ENCODE data around the gene NDUFAF8. TPM values are rescaled to one million over a fixed set of nuclear protein-coding genes. Genes with fewer than 3 reads are reported as not detected.

Gene NDUFAF8
- total RNA-seq, 4 donors from 2014 or later = 1.8 to 31.9 (median 6.7) TPM

DNA sequence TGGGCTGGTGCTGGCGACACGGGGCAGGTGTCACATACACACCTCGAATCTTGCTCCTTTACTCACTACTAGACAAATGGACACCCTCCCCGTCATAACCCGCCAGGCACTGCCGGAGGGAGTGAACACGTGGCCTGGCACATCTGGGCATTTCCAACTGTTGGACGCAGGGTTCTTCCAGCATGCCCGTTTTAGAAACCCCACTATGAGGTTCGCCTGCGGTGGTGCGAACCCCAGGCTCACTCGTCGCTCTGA is 9.5 kb upstream of the NDUFAF8 start:
- H3K9me3 ChIP-seq = no peaks in the 10 kb centered on the region
- H3K36me3 ChIP-seq = no peaks in the 10 kb centered on the region
- H3K27me3 ChIP-seq = no peaks in the 10 kb centered on the region
- intact Hi-C loops (cut with DNase I; ENCODE audit: low total_unique reads) = no loop called here
- TF ChIP-seq POLR2A (IDR thresholded peaks at IDR 0.05) = no peak
- TF ChIP-seq, protein P1, sequence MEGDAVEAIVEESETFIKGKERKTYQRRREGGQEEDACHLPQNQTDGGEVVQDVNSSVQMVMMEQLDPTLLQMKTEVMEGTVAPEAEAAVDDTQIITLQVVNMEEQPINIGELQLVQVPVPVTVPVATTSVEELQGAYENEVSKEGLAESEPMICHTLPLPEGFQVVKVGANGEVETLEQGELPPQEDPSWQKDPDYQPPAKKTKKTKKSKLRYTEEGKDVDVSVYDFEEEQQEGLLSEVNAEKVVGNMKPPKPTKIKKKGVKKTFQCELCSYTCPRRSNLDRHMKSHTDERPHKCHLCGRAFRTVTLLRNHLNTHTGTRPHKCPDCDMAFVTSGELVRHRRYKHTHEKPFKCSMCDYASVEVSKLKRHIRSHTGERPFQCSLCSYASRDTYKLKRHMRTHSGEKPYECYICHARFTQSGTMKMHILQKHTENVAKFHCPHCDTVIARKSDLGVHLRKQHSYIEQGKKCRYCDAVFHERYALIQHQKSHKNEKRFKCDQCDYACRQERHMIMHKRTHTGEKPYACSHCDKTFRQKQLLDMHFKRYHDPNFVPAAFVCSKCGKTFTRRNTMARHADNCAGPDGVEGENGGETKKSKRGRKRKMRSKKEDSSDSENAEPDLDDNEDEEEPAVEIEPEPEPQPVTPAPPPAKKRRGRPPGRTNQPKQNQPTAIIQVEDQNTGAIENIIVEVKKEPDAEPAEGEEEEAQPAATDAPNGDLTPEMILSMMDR (IDR thresholded peaks at IDR 0.05) = no peak
- no peak overlapping the region for H3K4me3 ChIP-seq
- no peaks in the 10 kb centered on the region for H3K4me1 ChIP-seq
- DNase-seq = no peak
- no peak overlapping the region for H3K27ac ChIP-seq

DNA sequence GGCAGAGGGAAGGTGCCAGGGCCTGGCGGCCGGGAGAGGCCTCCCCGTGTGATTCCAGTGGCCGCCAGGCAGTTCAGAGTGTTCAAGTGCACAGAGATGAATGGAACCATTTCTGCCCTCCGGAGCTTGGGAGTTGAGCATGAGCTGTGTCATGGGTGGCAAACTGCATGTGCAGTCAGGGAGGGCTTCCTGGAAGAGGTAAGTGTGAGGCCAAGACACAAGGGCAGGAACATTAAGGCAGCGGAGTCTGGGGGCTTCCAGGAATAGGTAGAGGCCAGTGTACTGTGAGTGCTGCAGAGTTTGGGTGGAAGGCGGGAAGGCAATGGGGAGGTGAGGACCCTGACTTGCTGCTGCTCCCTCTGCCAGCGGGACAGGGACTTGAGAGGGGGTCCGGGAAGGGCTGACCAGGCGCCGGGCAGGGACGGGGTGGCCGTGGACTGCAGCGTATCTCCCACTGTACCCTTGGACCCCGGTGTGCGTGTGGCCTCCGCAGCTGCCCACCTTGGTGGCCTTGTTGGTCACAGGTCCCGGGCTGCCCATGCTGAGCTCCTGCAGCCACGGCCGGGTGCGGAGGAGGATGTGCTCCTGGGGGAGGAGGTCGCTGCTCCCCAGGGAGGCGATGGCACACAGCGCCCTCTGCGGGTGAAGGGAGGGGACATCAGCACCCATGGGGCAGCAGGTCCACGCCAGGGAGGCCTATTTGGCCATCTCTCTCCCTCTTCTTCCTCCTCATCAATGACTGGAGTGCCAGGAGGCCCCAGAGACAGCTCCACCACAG is 8.9 kb upstream of the NDUFAF8 start:
- Histone ChIP-seq H3K9me3 (no peaks in the 10 kb centered on the region), H3K27ac (no peak overlapping the region), H3K27me3 (no peaks in the 10 kb centered on the region), H3K4me3 (no peak overlapping the region), H3K36me3 (no peaks in the 10 kb centered on the region), H3K4me1 (no peaks in the 10 kb centered on the region)
- no peak for TF ChIP-seq POLR2A (IDR thresholded peaks at IDR 0.05)
- TF ChIP-seq, protein P1 (IDR thresholded peaks at IDR 0.05) = no peak
- intact Hi-C loops (cut with DNase I; ENCODE audit: low total_unique reads) = no loop called here
- no peak for DNase-seq

DNA sequence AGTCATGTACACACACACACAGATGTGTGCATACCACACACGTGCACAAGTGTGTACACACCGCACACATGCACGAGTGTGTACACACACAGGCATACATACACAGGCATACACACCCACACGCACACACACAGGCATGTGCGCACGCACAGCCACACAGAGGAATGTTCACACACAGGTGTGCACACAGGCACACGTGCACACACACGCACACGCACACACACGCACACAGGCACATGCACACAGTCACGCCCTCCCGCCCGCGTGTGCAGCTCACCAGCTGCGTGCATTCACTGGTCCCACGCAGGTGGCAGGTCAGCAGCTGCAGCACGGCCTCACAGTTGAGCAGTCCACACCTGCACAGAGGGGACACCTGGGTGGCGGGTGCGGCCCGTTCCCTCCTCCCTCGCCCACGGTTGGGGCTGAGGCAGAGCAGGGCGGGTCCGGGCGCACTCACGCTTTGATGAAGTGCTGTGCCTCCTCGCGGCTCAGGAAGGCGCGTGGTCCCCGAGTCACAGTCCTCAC is 7.9 kb upstream of the NDUFAF8 start:
- TF ChIP-seq, protein P1 (IDR thresholded peaks at IDR 0.05) = no peak
- no peak for TF ChIP-seq POLR2A (IDR thresholded peaks at IDR 0.05)
- Histone ChIP-seq H3K4me1 (no peaks in the 10 kb centered on the region), H3K27ac (no peak overlapping the region), H3K4me3 (no peak overlapping the region), H3K9me3 (no peaks in the 10 kb centered on the region), H3K36me3 (no peaks in the 10 kb centered on the region), H3K27me3 (no peaks in the 10 kb centered on the region)
- no peak for DNase-seq
- intact Hi-C loops (cut with DNase I; ENCODE audit: low total_unique reads) = no loop called here

DNA sequence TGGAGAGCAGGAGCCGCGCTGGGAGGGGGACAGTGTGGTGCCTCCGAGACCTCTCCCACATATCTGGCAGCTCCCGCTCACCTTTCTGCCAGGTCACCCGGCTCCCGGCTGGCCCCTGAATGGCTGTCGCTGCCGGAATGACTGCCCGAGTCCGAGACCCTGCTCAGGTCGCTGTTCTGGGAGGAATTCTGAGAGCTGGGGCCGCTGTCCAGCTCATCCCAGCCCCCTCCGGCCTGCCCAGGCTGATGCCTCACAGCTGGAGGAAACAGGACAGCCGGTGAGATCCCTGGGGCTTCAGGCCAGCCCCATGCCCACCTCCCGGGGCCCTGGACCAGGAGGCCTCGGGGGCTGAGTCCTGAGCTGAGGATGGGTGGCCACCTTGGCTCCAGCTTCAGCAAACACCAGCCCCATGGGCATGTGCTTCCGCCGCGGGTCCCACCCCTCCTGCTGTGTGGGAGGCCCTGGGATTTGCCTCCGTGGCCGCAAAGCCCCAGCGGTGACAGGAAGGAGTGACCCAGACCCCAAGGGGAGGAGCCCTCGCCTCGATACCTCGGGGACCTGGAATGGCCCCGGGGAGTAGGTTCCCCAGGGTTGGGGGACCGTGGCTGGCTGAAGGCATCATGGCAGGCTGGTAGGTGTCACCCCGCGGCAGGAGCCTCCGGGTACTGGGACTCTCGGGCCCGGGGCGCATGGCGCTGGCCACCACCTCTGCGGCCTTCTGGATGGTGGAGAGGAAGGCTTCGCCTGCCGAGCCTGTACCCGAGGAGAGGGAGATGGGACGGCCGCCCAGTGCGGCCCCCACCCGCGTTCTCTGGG is 7.1 kb upstream of the NDUFAF8 start:
- H3K27me3 ChIP-seq = no peaks in the 10 kb centered on the region
- no peaks in the 10 kb centered on the region for H3K4me1 ChIP-seq
- no peaks in the 10 kb centered on the region for H3K9me3 ChIP-seq
- TF ChIP-seq, protein P1 (IDR thresholded peaks at IDR 0.05) = no peak
- no peak for TF ChIP-seq POLR2A (IDR thresholded peaks at IDR 0.05)
- no peak overlapping the region for H3K27ac ChIP-seq
- no peak for DNase-seq
- H3K4me3 ChIP-seq = no peak overlapping the region
- intact Hi-C loops (cut with DNase I; ENCODE audit: low total_unique reads) = no loop called here
- H3K36me3 ChIP-seq = no peaks in the 10 kb centered on the region

DNA sequence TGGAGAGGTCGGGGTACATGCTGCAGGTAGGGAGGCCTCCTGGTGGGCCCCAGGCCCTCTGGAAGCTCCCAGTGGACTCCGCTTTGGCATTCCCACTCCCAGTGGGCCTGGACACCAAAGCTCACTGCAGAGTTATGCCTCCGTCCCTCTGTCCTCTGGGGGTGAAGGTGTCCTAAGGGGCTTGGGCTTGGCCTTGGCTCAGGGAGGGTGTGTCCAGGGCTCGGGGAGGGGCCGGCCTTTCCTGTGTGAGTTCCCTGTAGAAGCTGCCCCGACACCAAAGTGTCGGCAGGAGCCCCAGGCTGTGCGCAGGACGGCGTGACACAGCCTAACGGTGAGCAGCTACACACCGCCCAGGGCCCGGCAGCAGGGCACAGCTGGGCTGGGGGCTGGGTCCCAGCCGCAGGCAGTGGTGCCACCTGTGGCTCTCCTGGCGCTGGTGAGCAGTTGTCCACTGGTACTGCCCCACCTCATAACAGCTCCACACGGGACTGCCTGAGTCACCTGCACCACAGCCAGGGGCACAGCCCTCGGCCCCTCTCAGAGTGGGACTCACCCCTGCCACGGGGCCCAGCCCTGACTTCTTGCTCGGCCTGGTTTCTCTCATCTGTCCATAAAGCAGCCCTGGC is 6.4 kb upstream of the NDUFAF8 start:
- DNase-seq = no peak
- TF ChIP-seq, protein P1 (IDR thresholded peaks at IDR 0.05) = no peak
- TF ChIP-seq POLR2A (IDR thresholded peaks at IDR 0.05) = no peak
- H3K27me3 ChIP-seq = no peaks in the 10 kb centered on the region
- H3K9me3 ChIP-seq = no peaks in the 10 kb centered on the region
- H3K4me1 ChIP-seq = peaks cover 0 to under 1% of the 10 kb centered on the region in 2 donors
- H3K27ac ChIP-seq = no peak overlapping the region
- H3K36me3 ChIP-seq = no peaks in the 10 kb centered on the region
- intact Hi-C loops (cut with DNase I; ENCODE audit: low total_unique reads) = no loop called here
- no peak overlapping the region for H3K4me3 ChIP-seq

Data from uterus (tissue), 4 donors.